ENCODE data around the gene PRSS38. TPM values are rescaled to one million over a fixed set of nuclear protein-coding genes. Genes with fewer than 3 reads are reported as not detected.
A peak's percentile ranks its signal among the peaks of the same experiment; 100 is the strongest.

Gene PRSS38
- polyA plus RNA-seq, 3 donors, result not detected

- Histone ChIP-seq H3K36me3 (replicated peaks in 1 of 2; ENCODE audit: control insufficient read depth in 1 of 2, insufficient read depth in 2 of 2, low read length in 2 of 2) (no peaks in the 10 kb centered on the region), H3K9me3 (replicated peaks in 1 of 2; ENCODE audit: control insufficient read depth in 1 of 2, insufficient read depth in 1 of 2, low read length in 2 of 2) (peaks cover 0 to 3% of the 10 kb centered on the region in 2 donors), H3K79me2 (ENCODE audit: insufficient read depth, low read length) (no peaks in the 10 kb centered on the region), H3K4me2 (replicated peaks; ENCODE audit: extremely low read depth, low read length, poor library complexity, severe bottlenecking) (peak overlapping the region; percentile 81), H4K20me1 (ENCODE audit: insufficient read depth, low read length) (no peaks in the 10 kb centered on the region), H3K27me3 (ENCODE audit: control insufficient read depth in 2 of 2, insufficient read depth in 2 of 2, low read length in 2 of 2) (peaks cover 6 to 41% of the 10 kb centered on the region in 2 donors), H3K9ac (ENCODE audit: insufficient read depth, low read length, poor library complexity, severe bottlenecking) (peak overlapping the region; percentile 57), H3K4me1 (ENCODE audit: control insufficient read depth in 1 of 2, insufficient read depth in 2 of 2, low read length in 2 of 2) (peaks cover 19 to 23% of the 10 kb centered on the region in 2 donors), H2AFZ (ENCODE audit: insufficient read depth, low read depth, low read length, poor library complexity, severe bottlenecking) (peak overlapping the region; percentile 86), H3K27ac (ENCODE audit: low read depth in 1 of 2, low read length in 2 of 2) (no peak overlapping the region), H3K4me3 (replicated peaks in 1 of 3; ENCODE audit: low read depth in 2 of 3, low read length in 3 of 3) (peak overlapping the region; percentile 58 to 84 (median 72))
- Mint-ChIP-seq H3K4me1 (peaks cover 16% of the 10 kb centered on the region), H3K9me3 (peaks cover 0 to 6% (median 0%) of the 10 kb centered on the region in 7 donors), H3K27me3 (ENCODE audit: low read depth in 3 of 3) (peaks cover 36 to 47% (median 45%) of the 10 kb centered on the region in 3 donors), H3K4me3 (peak overlapping the region; percentile 88 to 92), H3K36me3 (no peaks in the 10 kb centered on the region), H3K27ac (peak overlapping the region in 5 of 7 donors; percentile 10 to 85 (median 51))
- WGBS (ENCODE audit: insufficient coverage), result under 1% methylated on average over 55 of the region's 60 CpGs
- peak; percentile 85 to 94 (median 91) for DNase-seq
- intact Hi-C loops (cut with micrococcal nuclease), result loop anchor here in 1 of 2 donors (5.0 kb wide), 1 partner anchor 385 kb away; no protein-coding TSS in a partner anchor
- TF ChIP-seq CTCF (IDR thresholded peaks at IDR 0.05), result no peak
These were observed 27.8 kb upstream of the PRSS38 start for GRCh38 chr1:227787513-227788270.

- no peak for TF ChIP-seq CTCF (IDR thresholded peaks at IDR 0.05)
- Mint-ChIP-seq H3K27me3 (ENCODE audit: low read depth in 3 of 3) (peaks cover 36 to 47% (median 46%) of the 10 kb centered on the region in 3 donors), H3K36me3 (no peaks in the 10 kb centered on the region), H3K4me3 (peak overlapping the region; percentile 88 to 92), H3K4me1 (peaks cover 16% of the 10 kb centered on the region), H3K9me3 (peaks cover 0 to 6% (median 0%) of the 10 kb centered on the region in 7 donors), H3K27ac (peak overlapping the region in 3 of 7 donors; percentile 7 to 71 (median 63))
- H4K20me1 ChIP-seq (ENCODE audit: insufficient read depth, low read length), result no peaks in the 10 kb centered on the region
- DNase-seq, result no peak
- under 1% methylated on average over 59 of the region's 68 CpGs for WGBS (ENCODE audit: insufficient coverage)
- H3K4me2 ChIP-seq (replicated peaks; ENCODE audit: extremely low read depth, low read length, poor library complexity, severe bottlenecking), result peak overlapping the region; percentile 81
- H3K4me1 ChIP-seq (ENCODE audit: control insufficient read depth in 1 of 2, insufficient read depth in 2 of 2, low read length in 2 of 2), result peaks cover 19 to 23% of the 10 kb centered on the region in 2 donors
- peak overlapping the region; percentile 81 for H2AFZ ChIP-seq (ENCODE audit: insufficient read depth, low read depth, low read length, poor library complexity, severe bottlenecking)
- no peaks in the 10 kb centered on the region for H3K36me3 ChIP-seq (replicated peaks in 1 of 2; ENCODE audit: control insufficient read depth in 1 of 2, insufficient read depth in 2 of 2, low read length in 2 of 2)
- H3K4me3 ChIP-seq (replicated peaks in 1 of 3; ENCODE audit: low read depth in 2 of 3, low read length in 3 of 3), result peak overlapping the region; percentile 58 to 84 (median 72)
- H3K9ac ChIP-seq (ENCODE audit: insufficient read depth, low read length, poor library complexity, severe bottlenecking), result peak overlapping the region; percentile 32
- peaks cover 6 to 41% of the 10 kb centered on the region in 2 donors for H3K27me3 ChIP-seq (ENCODE audit: control insufficient read depth in 2 of 2, insufficient read depth in 2 of 2, low read length in 2 of 2)
- no peaks in the 10 kb centered on the region for H3K79me2 ChIP-seq (ENCODE audit: insufficient read depth, low read length)
- H3K9me3 ChIP-seq (replicated peaks in 1 of 2; ENCODE audit: control insufficient read depth in 1 of 2, insufficient read depth in 1 of 2, low read length in 2 of 2), result peaks cover 0 to 3% of the 10 kb centered on the region in 2 donors
- no peak overlapping the region for H3K27ac ChIP-seq (ENCODE audit: low read depth in 1 of 2, low read length in 2 of 2)
- intact Hi-C loops (cut with micrococcal nuclease), result loop anchor here in 1 of 2 donors (5.0 kb wide), 1 partner anchor 384 kb away; no protein-coding TSS in a partner anchor
These were observed 27.0 kb upstream of the PRSS38 start for GRCh38 chr1:227788271-227789083.

All from CD14-positive monocyte (primary cell).